Neural progenitor cell (in vitro differentiated cells): Measurements from ENCODE around the gene SUMO3.

Experiments
- CTCF ChIP-seq: fragments of 200-600 bp; sonication (generic); IDR thresholded peaks from 2 replicates; pipeline ENCODE4 v1.5.1; 2017; ENCODE audit warnings: antibody characterized with exemption, mild to moderate bottlenecking
- EZH2phosphoT487 ChIP-seq: fragments of 200-600 bp; sonication (generic); IDR thresholded peaks from 2 replicates; pipeline ENCODE4 v1.6.1; 2017; ENCODE audit warnings: antibody characterized with exemption

GRCh38 chr21:44767834-44768831 lies 49.7 kb downstream of the SUMO3 start:
- no peak for TF ChIP-seq CTCF
- no peak for TF ChIP-seq EZH2phosphoT487
